Measurements from ENCODE around the gene RHBDD2. TPM values are rescaled to one million over a fixed set of nuclear protein-coding genes. Genes with fewer than 3 reads are reported as not detected.

RHBDD2 gene
- total and polyA plus RNA-seq, 2 donors (not counting 1 experiment from before 2014, with no cell fraction given): 31.6 to 44.3 TPM

DNA sequence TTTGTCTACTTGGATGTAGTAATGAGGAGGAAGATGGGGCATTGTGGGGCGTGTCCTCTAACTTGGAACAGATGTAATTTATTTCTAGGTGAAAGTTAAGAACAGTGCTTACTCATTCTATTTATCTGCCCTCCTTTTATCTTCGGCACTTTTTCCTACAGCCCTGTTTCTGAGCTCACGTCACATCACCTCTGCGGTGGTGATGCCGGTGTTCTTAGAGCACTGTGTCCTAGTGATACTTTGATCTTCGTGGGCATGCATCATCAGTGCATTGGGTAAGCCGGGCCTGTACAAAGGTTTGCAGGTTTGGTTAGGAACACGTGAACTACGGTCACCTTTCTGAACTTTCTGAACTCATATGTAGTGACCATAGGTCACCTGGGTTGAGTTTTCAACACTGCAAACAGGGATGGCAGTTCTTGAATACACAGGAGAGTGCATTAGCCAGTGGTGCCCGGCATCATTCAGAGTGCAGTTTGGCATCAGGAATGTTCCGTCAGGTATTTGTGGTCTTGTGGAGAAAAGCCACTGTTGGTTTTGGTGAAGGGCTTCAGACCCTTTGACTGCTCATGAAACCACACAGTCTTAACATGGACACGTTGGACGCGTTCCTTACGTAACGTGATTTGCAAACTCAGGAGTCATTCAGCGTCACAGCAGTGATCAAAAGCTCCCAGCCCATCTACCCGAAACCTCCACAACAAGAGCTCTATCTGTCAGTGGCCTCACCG is 41.8 kb downstream of the RHBDD2 start:
- Histone ChIP-seq H2AFZ (ENCODE audit: insufficient read depth, low read depth, low read length, poor library complexity, severe bottlenecking) (no peak overlapping the region), H4K20me1 (ENCODE audit: control insufficient read depth, insufficient read depth, low read length, poor library complexity, severe bottlenecking) (peaks cover 24% of the 10 kb centered on the region), H3K9me3 (ENCODE audit: control extremely low read depth in 1 of 3, control insufficient read depth in 2 of 3, insufficient read depth in 1 of 3, low read length in 2 of 3) (no peaks in the 10 kb centered on the region), H3K4me1 (ENCODE audit: control insufficient read depth in 2 of 2, insufficient read depth in 2 of 2, low read length in 2 of 2) (peaks cover 11 to 16% of the 10 kb centered on the region in 2 donors), H3K4me3 (ENCODE audit: control extremely low read depth in 1 of 5, extremely low read depth in 1 of 5, insufficient read depth in 1 of 5, low read depth in 2 of 5, low read length in 4 of 5) (no peak overlapping the region), H3K9ac (ENCODE audit: low read length) (no peak overlapping the region), H3K79me2 (ENCODE audit: control insufficient read depth, insufficient read depth, low read length) (peaks cover 85% of the 10 kb centered on the region), H3K27me3 (replicated peaks in 1 of 4; ENCODE audit: control extremely low read depth in 1 of 4, control insufficient read depth in 3 of 4, insufficient read depth in 4 of 4, low read length in 3 of 4) (no peaks in the 10 kb centered on the region), H3K4me2 (replicated peaks; ENCODE audit: low read depth, low read length, poor library complexity, severe bottlenecking) (no peak overlapping the region), H3K36me3 (replicated peaks in 1 of 2; ENCODE audit: control extremely low read depth in 1 of 2, control insufficient read depth in 1 of 2, extremely low read depth in 1 of 2, insufficient read depth in 2 of 2, low read length in 1 of 2) (no peaks in the 10 kb centered on the region), H3K27ac (ENCODE audit: low read length in 2 of 2) (no peak overlapping the region)
- intact Hi-C loops (cut with micrococcal nuclease): no loop called here
- no peak overlapping the region for H3K27ac Mint-ChIP-seq
- no peak for DNase-seq
- ChIA-PET POLR2A (interaction anchor here (0.6 kb wide), 1 partner anchor 355 kb away, joined by 7 read pairs; no protein-coding TSS in a partner anchor), CTCF (no interaction called here)
- no peaks in the 10 kb centered on the region for H3K27me3 Mint-ChIP-seq
- H3K4me3 Mint-ChIP-seq: no peak overlapping the region
- no peak for TF ChIP-seq EZH2 (IDR thresholded peaks at IDR 0.05; ENCODE audit: borderline replicate concordance, insufficient read depth, low read depth, low read length, poor library complexity, severe bottlenecking)
- TF ChIP-seq, protein P1, sequence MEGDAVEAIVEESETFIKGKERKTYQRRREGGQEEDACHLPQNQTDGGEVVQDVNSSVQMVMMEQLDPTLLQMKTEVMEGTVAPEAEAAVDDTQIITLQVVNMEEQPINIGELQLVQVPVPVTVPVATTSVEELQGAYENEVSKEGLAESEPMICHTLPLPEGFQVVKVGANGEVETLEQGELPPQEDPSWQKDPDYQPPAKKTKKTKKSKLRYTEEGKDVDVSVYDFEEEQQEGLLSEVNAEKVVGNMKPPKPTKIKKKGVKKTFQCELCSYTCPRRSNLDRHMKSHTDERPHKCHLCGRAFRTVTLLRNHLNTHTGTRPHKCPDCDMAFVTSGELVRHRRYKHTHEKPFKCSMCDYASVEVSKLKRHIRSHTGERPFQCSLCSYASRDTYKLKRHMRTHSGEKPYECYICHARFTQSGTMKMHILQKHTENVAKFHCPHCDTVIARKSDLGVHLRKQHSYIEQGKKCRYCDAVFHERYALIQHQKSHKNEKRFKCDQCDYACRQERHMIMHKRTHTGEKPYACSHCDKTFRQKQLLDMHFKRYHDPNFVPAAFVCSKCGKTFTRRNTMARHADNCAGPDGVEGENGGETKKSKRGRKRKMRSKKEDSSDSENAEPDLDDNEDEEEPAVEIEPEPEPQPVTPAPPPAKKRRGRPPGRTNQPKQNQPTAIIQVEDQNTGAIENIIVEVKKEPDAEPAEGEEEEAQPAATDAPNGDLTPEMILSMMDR (IDR thresholded peaks at IDR 0.05): no peak
- 94% methylated on average over 18 of the region's 19 CpGs for WGBS (ENCODE audit: insufficient coverage)
- ATAC-seq (ENCODE audit: low read depth): no peak
- H3K4me1 Mint-ChIP-seq: peaks cover 38% of the 10 kb centered on the region
- H3K9me3 Mint-ChIP-seq (ENCODE audit: insufficient read depth): no peaks in the 10 kb centered on the region

DNA sequence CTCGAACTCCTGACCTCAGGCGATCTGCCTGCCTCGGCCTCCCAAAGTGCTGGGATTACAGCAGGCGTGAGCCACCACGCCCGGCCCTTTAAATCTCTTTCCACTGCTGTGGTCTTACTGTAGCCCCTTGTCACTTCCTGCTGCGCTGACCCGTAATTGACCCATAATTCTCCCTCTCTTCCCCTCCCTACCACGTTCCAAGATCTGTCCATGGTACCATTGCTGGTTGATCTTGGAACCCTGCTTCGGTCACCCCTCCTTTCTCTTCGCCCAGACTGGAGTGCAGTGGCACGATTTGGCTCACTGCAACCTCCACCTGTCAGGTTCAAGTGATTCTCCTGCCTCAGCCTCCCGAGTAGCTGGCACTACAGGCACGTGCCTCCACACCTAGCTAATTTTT is 42.6 kb downstream of the RHBDD2 start:
- no peaks in the 10 kb centered on the region for H3K27me3 Mint-ChIP-seq
- Histone ChIP-seq H3K4me3 (ENCODE audit: control extremely low read depth in 1 of 5, extremely low read depth in 1 of 5, insufficient read depth in 1 of 5, low read depth in 2 of 5, low read length in 4 of 5) (no peak overlapping the region), H2AFZ (ENCODE audit: insufficient read depth, low read depth, low read length, poor library complexity, severe bottlenecking) (no peak overlapping the region), H3K9me3 (ENCODE audit: control extremely low read depth in 1 of 3, control insufficient read depth in 2 of 3, insufficient read depth in 1 of 3, low read length in 2 of 3) (no peaks in the 10 kb centered on the region), H3K4me1 (ENCODE audit: control insufficient read depth in 2 of 2, insufficient read depth in 2 of 2, low read length in 2 of 2) (peaks cover 3 to 7% of the 10 kb centered on the region in 2 donors), H3K27me3 (replicated peaks in 1 of 4; ENCODE audit: control extremely low read depth in 1 of 4, control insufficient read depth in 3 of 4, insufficient read depth in 4 of 4, low read length in 3 of 4) (no peaks in the 10 kb centered on the region), H3K9ac (ENCODE audit: low read length) (no peak overlapping the region), H4K20me1 (ENCODE audit: control insufficient read depth, insufficient read depth, low read length, poor library complexity, severe bottlenecking) (peaks cover 27% of the 10 kb centered on the region), H3K79me2 (ENCODE audit: control insufficient read depth, insufficient read depth, low read length) (peaks cover 85% of the 10 kb centered on the region), H3K27ac (ENCODE audit: low read length in 2 of 2) (no peak overlapping the region), H3K4me2 (replicated peaks; ENCODE audit: low read depth, low read length, poor library complexity, severe bottlenecking) (no peak overlapping the region), H3K36me3 (replicated peaks in 1 of 2; ENCODE audit: control extremely low read depth in 1 of 2, control insufficient read depth in 1 of 2, extremely low read depth in 1 of 2, insufficient read depth in 2 of 2, low read length in 1 of 2) (no peaks in the 10 kb centered on the region)
- H3K4me1 Mint-ChIP-seq: peaks cover 30% of the 10 kb centered on the region
- CTCF ChIA-PET: no interaction called here
- no peak overlapping the region for H3K27ac Mint-ChIP-seq
- ATAC-seq (ENCODE audit: low read depth): no peak
- intact Hi-C loops (cut with micrococcal nuclease): no loop called here
- TF ChIP-seq EZH2 (IDR thresholded peaks at IDR 0.05; ENCODE audit: borderline replicate concordance, insufficient read depth, low read depth, low read length, poor library complexity, severe bottlenecking): no peak
- TF ChIP-seq, protein P1 (IDR thresholded peaks at IDR 0.05): no peak
- POLR2A ChIA-PET: no interaction called here
- no peak overlapping the region for H3K4me3 Mint-ChIP-seq
- H3K9me3 Mint-ChIP-seq (ENCODE audit: insufficient read depth): no peaks in the 10 kb centered on the region
- WGBS (ENCODE audit: insufficient coverage): 94% methylated on average over 10 of the region's 14 CpGs
- DNase-seq: no peak
